CD14-positive monocyte (primary cell): ENCODE data around the gene DGKA. TPM values are rescaled to one million over a fixed set of nuclear protein-coding genes. Genes with fewer than 3 reads are reported as not detected.

Experiments used
- DNase-seq, 3 donors: peaks; one replicate each; pipeline ENCODE4 v3.0.0-alpha.2; 2011 to 2022
- H2AFZ ChIP-seq: 2 replicates; pipeline ENCODE4 v1.6.0; 2012; ENCODE audit warnings: mild to moderate bottlenecking, low read depth, low read length, inconsistent platforms; ENCODE audit not compliant: insufficient read depth, poor library complexity, severe bottlenecking
- H3K27ac ChIP-seq, 2 donors: 1 replicate in 1 of 2; 2 replicates in 1 of 2; pipeline ENCODE4 v1.5.1; 2012 to 2013; ENCODE audit warnings: low read length in 2 of 2, control low read depth in 1 of 2, inconsistent platforms in 1 of 2, low read depth in 1 of 2, mild to moderate bottlenecking in 1 of 2
- H3K27me3 ChIP-seq, 2 donors: one replicate each; pipeline versions ENCODE4 v1.6.0 to v1.6.1; 2011 to 2013; ENCODE audit warnings: low read length in 2 of 2; ENCODE audit not compliant: control insufficient read depth in 2 of 2, insufficient read depth in 2 of 2
- H3K36me3 ChIP-seq, 2 donors: replicated peaks in 1 of 2; 1 replicate in 1 of 2; 2 replicates in 1 of 2; pipeline versions ENCODE4 v1.5.1 to v1.6.1; 2012 to 2013; ENCODE audit warnings: low read length in 2 of 2, control low read depth in 1 of 2, inconsistent platforms in 1 of 2, mild to moderate bottlenecking in 1 of 2; ENCODE audit not compliant: insufficient read depth in 2 of 2, control insufficient read depth in 1 of 2
- H3K4me1 ChIP-seq, 2 donors: 1 replicate in 1 of 2; 2 replicates in 1 of 2; pipeline versions ENCODE4 v1.5.1 to v1.6.1; 2012 to 2013; ENCODE audit warnings: low read length in 2 of 2, control low read depth in 1 of 2, inconsistent platforms in 1 of 2, mild to moderate bottlenecking in 1 of 2, moderate library complexity in 1 of 2; ENCODE audit not compliant: insufficient read depth in 2 of 2, control insufficient read depth in 1 of 2
- H3K4me2 ChIP-seq: replicated peaks from 2 replicates; pipeline ENCODE3; 2012; ENCODE audit warnings: low read length, moderate library complexity, mild to moderate bottlenecking; ENCODE audit not compliant: poor library complexity, severe bottlenecking; ENCODE audit errors: extremely low read depth
- H3K4me3 ChIP-seq, 3 experiments: fragments of 200-600 bp in 1 of 3; sonication (generic) in 1 of 3; replicated peaks in 1 of 3; 1 replicate in 2 of 3; 2 replicates in 1 of 3; pipeline ENCODE4 v1.5.1; 2011 to 2013; ENCODE audit warnings: low read length in 3 of 3, mild to moderate bottlenecking in 3 of 3, control low read depth in 2 of 3, low read depth in 2 of 3, inconsistent platforms in 1 of 3, moderate library complexity in 1 of 3
- H3K79me2 ChIP-seq: 2 replicates; pipeline ENCODE4 v1.6.0; 2012; ENCODE audit warnings: mild to moderate bottlenecking, control low read depth, inconsistent platforms, low read length, moderate library complexity; ENCODE audit not compliant: insufficient read depth
- H3K9ac ChIP-seq: 2 replicates; pipeline ENCODE4 v1.6.0; 2017; ENCODE audit warnings: low read length, mild to moderate bottlenecking; ENCODE audit not compliant: insufficient read depth, poor library complexity, severe bottlenecking
- H3K9me3 ChIP-seq, 2 donors: replicated peaks in 1 of 2; 1 replicate in 1 of 2; 2 replicates in 1 of 2; pipeline versions ENCODE4 v1.5.1 to v1.6.1; 2012 to 2013; ENCODE audit warnings: low read length in 2 of 2, control low read depth in 1 of 2; ENCODE audit not compliant: control insufficient read depth in 1 of 2, insufficient read depth in 1 of 2
- H4K20me1 ChIP-seq: 2 replicates; pipeline ENCODE4 v1.6.0; 2012; ENCODE audit warnings: mild to moderate bottlenecking, low read length, control low read depth, moderate library complexity; ENCODE audit not compliant: insufficient read depth
- H3K27ac Mint-ChIP-seq, 7 donors: one replicate each; pipeline ENCODE4 v1.8.0; 2020; ENCODE audit warnings: mild to moderate bottlenecking in 7 of 7, mixed read lengths in 7 of 7, moderate library complexity in 6 of 7, inconsistent platforms in 2 of 7
- H3K27me3 Mint-ChIP-seq, 3 donors: one replicate each; pipeline ENCODE4 v1.8.0; 2021 to 2022; ENCODE audit warnings: low read depth in 3 of 3, mild to moderate bottlenecking in 3 of 3, mixed read lengths in 3 of 3, moderate library complexity in 3 of 3, inconsistent platforms in 1 of 3
- H3K36me3 Mint-ChIP-seq, 2 donors: one replicate each; pipeline ENCODE4 v1.8.0; 2020; ENCODE audit warnings: mixed read lengths in 2 of 2, inconsistent platforms in 1 of 2, mild to moderate bottlenecking in 1 of 2
- H3K4me1 Mint-ChIP-seq: one replicate; pipeline ENCODE4 v1.8.0; 2020; ENCODE audit warnings: mild to moderate bottlenecking, mixed read lengths
- H3K4me3 Mint-ChIP-seq, 2 donors: one replicate each; pipeline ENCODE4 v1.8.0; 2020; ENCODE audit warnings: mild to moderate bottlenecking in 2 of 2, mixed read lengths in 2 of 2, moderate library complexity in 1 of 2
- H3K9me3 Mint-ChIP-seq, 7 donors: one replicate each; pipeline ENCODE4 v1.8.0; 2020 to 2022; ENCODE audit warnings: mixed read lengths in 7 of 7, mild to moderate bottlenecking in 6 of 7, moderate library complexity in 6 of 7, inconsistent platforms in 2 of 7
- WGBS: methylation state at CpG from one replicate; pipeline ENCODE4 v1.1.5; 2013; ENCODE audit warnings: missing lambda C conversion rate; ENCODE audit not compliant: insufficient coverage; 5-methylcytosine and 5-hydroxymethylcytosine counted together
- intact Hi-C, 2 donors: fragments of 100-400 bp; cut with micrococcal nuclease; formaldehyde crosslinking; loops; one replicate each; pipeline versions ENCODE4 v1.15.0 to v1.15.1; 2023
- polyA plus RNA-seq, 3 donors: library from polyadenylated mRNA; depleted of rRNA in 1 of 3; unstranded in 2 of 3; stranded (reverse) in 1 of 3; fragments of 300-500 nt in 2 of 3; fragments of >200 nt in 1 of 3; fragmentation: Illumina TruSeq in 2 of 3; gene quantifications; 1 replicate in 2 of 3; 2 replicates in 1 of 3; pipeline ENCODE4 v1.2.3, GENCODE V29; 2012 to 2021
- TF ChIP-seq, protein P1 (sequence below): fragments of 200-600 bp; IDR thresholded peaks from one replicate; pipeline ENCODE4 v1.8.0; 2022; ENCODE audit warnings: antibody characterized with exemption, mild to moderate bottlenecking

The DGKA gene
- polyA plus RNA-seq, 3 donors: 16.0 to 99.1 (median 21.4) TPM

DNA sequence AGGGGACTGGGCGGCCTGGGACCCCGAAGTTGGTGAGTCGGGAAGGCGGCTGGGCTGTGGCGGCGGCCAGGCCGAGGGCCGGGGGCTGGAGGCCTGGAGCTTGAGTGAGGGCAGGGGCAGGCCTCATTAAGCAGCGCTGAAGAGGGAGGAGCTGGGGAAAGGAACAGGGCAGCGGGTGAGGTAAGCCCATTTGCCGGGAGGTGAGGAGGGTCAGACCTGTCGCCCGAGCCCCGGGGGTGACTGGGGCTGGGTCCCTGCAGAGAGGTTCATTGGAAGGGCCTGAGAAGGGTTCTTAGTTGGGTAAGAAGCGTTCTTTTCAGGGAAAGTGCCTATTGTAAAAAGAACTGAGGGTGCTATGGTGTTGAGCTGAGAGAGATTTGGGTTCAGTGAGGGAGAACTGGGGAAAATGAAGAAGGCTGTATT lies 43.4 kb downstream of the DGKA start:
- Histone ChIP-seq H3K9me3 (no peaks in the 10 kb centered on the region), H3K4me3 (peak overlapping the region; percentile 77 to 92 (median 82)), H3K79me2 (peaks cover 52% of the 10 kb centered on the region), H3K36me3 (no peaks in the 10 kb centered on the region), H3K27me3 (no peaks in the 10 kb centered on the region), H3K4me2 (peak overlapping the region; percentile 97), H3K9ac (peak overlapping the region; percentile 92), H3K27ac (peak overlapping the region; percentile 64 to 87), H3K4me1 (peaks cover 26 to 42% of the 10 kb centered on the region in 2 donors), H2AFZ (peak overlapping the region; percentile 83), H4K20me1 (peaks cover 27% of the 10 kb centered on the region)
- Mint-ChIP-seq H3K4me3 (no peak overlapping the region), H3K36me3 (peaks cover 12 to 20% of the 10 kb centered on the region in 2 donors), H3K4me1 (peaks cover 24% of the 10 kb centered on the region), H3K27me3 (peaks cover 0 to 2% (median 0%) of the 10 kb centered on the region in 3 donors), H3K27ac (no peak overlapping the region), H3K9me3 (peaks cover 0 to 3% (median 0%) of the 10 kb centered on the region in 7 donors)
- DNase-seq: peak; percentile 22 to 50 (median 27)
- TF ChIP-seq, protein P1, sequence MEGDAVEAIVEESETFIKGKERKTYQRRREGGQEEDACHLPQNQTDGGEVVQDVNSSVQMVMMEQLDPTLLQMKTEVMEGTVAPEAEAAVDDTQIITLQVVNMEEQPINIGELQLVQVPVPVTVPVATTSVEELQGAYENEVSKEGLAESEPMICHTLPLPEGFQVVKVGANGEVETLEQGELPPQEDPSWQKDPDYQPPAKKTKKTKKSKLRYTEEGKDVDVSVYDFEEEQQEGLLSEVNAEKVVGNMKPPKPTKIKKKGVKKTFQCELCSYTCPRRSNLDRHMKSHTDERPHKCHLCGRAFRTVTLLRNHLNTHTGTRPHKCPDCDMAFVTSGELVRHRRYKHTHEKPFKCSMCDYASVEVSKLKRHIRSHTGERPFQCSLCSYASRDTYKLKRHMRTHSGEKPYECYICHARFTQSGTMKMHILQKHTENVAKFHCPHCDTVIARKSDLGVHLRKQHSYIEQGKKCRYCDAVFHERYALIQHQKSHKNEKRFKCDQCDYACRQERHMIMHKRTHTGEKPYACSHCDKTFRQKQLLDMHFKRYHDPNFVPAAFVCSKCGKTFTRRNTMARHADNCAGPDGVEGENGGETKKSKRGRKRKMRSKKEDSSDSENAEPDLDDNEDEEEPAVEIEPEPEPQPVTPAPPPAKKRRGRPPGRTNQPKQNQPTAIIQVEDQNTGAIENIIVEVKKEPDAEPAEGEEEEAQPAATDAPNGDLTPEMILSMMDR: no peak
- WGBS: 1% methylated on average over 15 of the region's 15 CpGs
- intact Hi-C loops: loop anchor here in 1 of 2 donors (5.0 to 10.0 kb wide), 2 partner anchors 47 to 140 kb away; partner anchors contain the start of genes PYM1, RPL41 and ZC3H10

DNA sequence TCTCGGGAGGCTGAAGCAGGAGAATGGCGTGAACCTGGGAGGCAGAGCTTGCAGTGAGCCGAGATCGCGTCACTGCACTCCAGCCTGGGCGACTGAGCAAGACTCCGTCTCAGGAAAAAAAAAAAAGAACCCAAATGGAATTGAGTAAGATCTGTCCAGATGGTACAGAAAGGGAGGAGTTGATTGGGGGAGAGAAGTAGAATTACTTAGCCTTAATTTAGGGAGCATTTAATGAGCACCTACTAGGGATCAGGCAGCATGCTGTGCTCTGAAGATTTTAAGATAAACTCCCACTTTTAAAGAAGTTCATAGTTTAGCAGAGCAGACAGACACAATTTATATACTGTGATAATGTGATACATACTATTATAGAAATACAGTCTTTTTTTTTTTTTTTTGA lies 47.4 kb downstream of the DGKA start:
- peaks cover 32% of the 10 kb centered on the region for H3K4me1 Mint-ChIP-seq
- H3K4me3 Mint-ChIP-seq: no peak overlapping the region
- WGBS: 59% methylated on average over 6 of the region's 7 CpGs
- Histone ChIP-seq H3K9ac (no peak overlapping the region), H4K20me1 (peaks cover 31% of the 10 kb centered on the region), H3K4me1 (peaks cover 18 to 39% of the 10 kb centered on the region in 2 donors), H3K79me2 (peaks cover 54% of the 10 kb centered on the region), H3K4me3 (no peak overlapping the region), H3K9me3 (no peaks in the 10 kb centered on the region), H3K27ac (no peak overlapping the region), H3K27me3 (no peaks in the 10 kb centered on the region), H2AFZ (no peak overlapping the region), H3K4me2 (no peak overlapping the region), H3K36me3 (peaks cover 11 to 21% of the 10 kb centered on the region in 2 donors)
- TF ChIP-seq, protein P1: no peak
- peaks cover 0 to 3% (median 0%) of the 10 kb centered on the region in 7 donors for H3K9me3 Mint-ChIP-seq
- DNase-seq: no peak
- intact Hi-C loops: loop anchor here in 1 of 2 donors (10.0 kb wide), 1 partner anchor 136 kb away; the partner anchor contains the start of genes RPL41 and ZC3H10
- H3K36me3 Mint-ChIP-seq: peaks cover 23 to 44% of the 10 kb centered on the region in 2 donors
- H3K27me3 Mint-ChIP-seq: peaks cover 0 to 2% (median 0%) of the 10 kb centered on the region in 3 donors
- peak overlapping the region in 3 of 7 donors; percentile 17 to 80 (median 47) for H3K27ac Mint-ChIP-seq
